Stimulated activated CD4-positive, alpha-beta T cell treated with anti-CD3 and anti-CD28 coated beads, Interleukin-4, amount 100 ng/mL, for 48 hours (primary cell): ENCODE measurements around the gene PLA2G12A.

ENCODE experiments used
- DNase-seq, 2 donors: peaks; one replicate each; pipeline ENCODE4 v3.0.0-alpha.2; 2020; ENCODE audit warnings: low read depth in 2 of 2

Gene PLA2G12A

GRCh38 chr4:109729117-109729717 is 653 bp downstream of the PLA2G12A start:
- peak in 1 of 2 donors; percentile 3 for DNase-seq

GRCh38 chr4:109728385-109728784 is 1.5 kb downstream of the PLA2G12A start:
- no peak for DNase-seq

GRCh38 chr4:109723110-109723509 is 6.8 kb downstream of the PLA2G12A start:
- no peak for DNase-seq

- no peak for DNase-seq
Measured at GRCh38 chr4:109722357-109722756, 7.5 kb downstream of the PLA2G12A start.

GRCh38 chr4:109721033-109721432 is 8.8 kb downstream of the PLA2G12A start:
- no peak for DNase-seq

- DNase-seq: no peak
Measured at GRCh38 chr4:109719604-109720003, 10.3 kb downstream of the PLA2G12A start.

- DNase-seq: no peak
Measured at GRCh38 chr4:109718759-109719158, 11.1 kb downstream of the PLA2G12A start.

GRCh38 chr4:109713500-109713899 is 16.4 kb downstream of the PLA2G12A start:
- DNase-seq: no peak

GRCh38 chr4:109708990-109709389 is 20.9 kb downstream of the PLA2G12A start:
- DNase-seq: no peak

GRCh38 chr4:109708435-109708834 is 21.4 kb downstream of the PLA2G12A start:
- no peak for DNase-seq

- no peak for DNase-seq
Measured at GRCh38 chr4:109703664-109704361, 26.1 kb downstream of the PLA2G12A start.

GRCh38 chr4:109702950-109703663 is 26.8 kb downstream of the PLA2G12A start, which contains the start of gene CASP6:
Gene CASP6, minus strand, starts transcription at chr4:109703445. Its CDS starts 50 bp downstream, at chr4:109703395.
- peak; percentile 56 to 58 for DNase-seq

GRCh38 chr4:109701566-109702410 is 28.1 kb downstream of the PLA2G12A start:
- no peak for DNase-seq

GRCh38 chr4:109699553-109700225 is 30.2 kb downstream of the PLA2G12A start:
- no peak for DNase-seq

- DNase-seq: no peak
Measured at GRCh38 chr4:109698656-109699055, 31.2 kb downstream of the PLA2G12A start.

GRCh38 chr4:109691411-109691920 is 38.4 kb downstream of the PLA2G12A start:
- DNase-seq: no peak

GRCh38 chr4:109690690-109691410 is 39.0 kb downstream of the PLA2G12A start:
- DNase-seq: no peak

GRCh38 chr4:109684727-109685126 is 45.1 kb downstream of the PLA2G12A start:
- no peak for DNase-seq

GRCh38 chr4:109683621-109684253 is 46.1 kb downstream of the PLA2G12A start:
- DNase-seq: no peak

GRCh38 chr4:109682875-109683274 is 47.0 kb downstream of the PLA2G12A start:
- DNase-seq: no peak
